SK-N-SH treated with all-trans-retinoic acid at 6 μM for 48 hours (cell line): ENCODE measurements around the gene SRPX2.

Experiments used
- ATAC-seq: fragments of 200-7000 bp; cut with Tn5 transposase; 3 replicates; pipeline ENCODE4 v1.9.1; 2020; ENCODE audit warnings: mild to moderate bottlenecking, moderate library complexity
- ARNTL ChIP-seq: fragments of 450-650 bp; formaldehyde crosslinking; IDR thresholded peaks from 2 replicates; pipeline ENCODE4 v1.5.0; 2020; ENCODE audit warnings: low read depth, mild to moderate bottlenecking, moderate library complexity, borderline replicate concordance
- BACH2 ChIP-seq: fragments of 250-450 bp; sonication (Bioruptor Pico); IDR thresholded peaks from 2 replicates; pipeline ENCODE4 v1.9.0; 2021; ENCODE audit warnings: mild to moderate bottlenecking, borderline replicate concordance
- CREB5 ChIP-seq: fragments of 250-450 bp; sonication (Bioruptor Pico); IDR thresholded peaks from 2 replicates; pipeline ENCODE4 v1.5.1; 2020; ENCODE audit warnings: low read depth, mild to moderate bottlenecking, moderate library complexity
- CSDC2 ChIP-seq: fragments of 250-450 bp; sonication (Bioruptor Pico); IDR thresholded peaks from 2 replicates; pipeline ENCODE4 v1.5.0; 2020; ENCODE audit warnings: mild to moderate bottlenecking, moderate library complexity
- ESRRG ChIP-seq: fragments of 250-450 bp; sonication (Bioruptor Pico); IDR thresholded peaks from 2 replicates; pipeline ENCODE4 v1.6.1; 2021; ENCODE audit warnings: mild to moderate bottlenecking
- GLIS3 ChIP-seq: fragments of 250-450 bp; sonication (Bioruptor Pico); IDR thresholded peaks from 2 replicates; pipeline ENCODE4 v1.5.0; 2020; ENCODE audit warnings: mild to moderate bottlenecking, moderate library complexity
- PPARA ChIP-seq: fragments of 250-450 bp; sonication (Bioruptor Pico); IDR thresholded peaks from 2 replicates; pipeline ENCODE4 v1.5.0; 2020; ENCODE audit warnings: mild to moderate bottlenecking, borderline replicate concordance
- RARB ChIP-seq: fragments of 250-450 bp; sonication (Bioruptor Pico); IDR thresholded peaks from 2 replicates; pipeline ENCODE4 v1.8.0; 2021; ENCODE audit warnings: mild to moderate bottlenecking, moderate library complexity
- SNAI2 ChIP-seq: fragments of 250-450 bp; sonication (Bioruptor Pico); IDR thresholded peaks from 2 replicates; pipeline ENCODE4 v1.5.0; 2020; ENCODE audit warnings: mild to moderate bottlenecking, moderate library complexity
- TCF4 ChIP-seq: fragments of 250-450 bp; sonication (Bioruptor Pico); IDR thresholded peaks from 2 replicates; pipeline ENCODE4 v1.8.0; 2021; ENCODE audit warnings: mild to moderate bottlenecking, moderate library complexity, borderline replicate concordance
- TOX ChIP-seq: fragments of 250-450 bp; sonication (Bioruptor Pico); IDR thresholded peaks from 2 replicates; pipeline ENCODE4 v1.8.0; 2021; ENCODE audit warnings: mild to moderate bottlenecking, moderate library complexity, borderline replicate concordance
- ZC3H10 ChIP-seq: fragments of 250-450 bp; sonication (Bioruptor Pico); IDR thresholded peaks from 2 replicates; pipeline ENCODE4 v1.5.1; 2021; ENCODE audit warnings: mild to moderate bottlenecking, moderate library complexity
- ZFP3 ChIP-seq: fragments of 250-450 bp; sonication (Bioruptor Pico); IDR thresholded peaks from 2 replicates; pipeline ENCODE4 v1.5.0; 2020; ENCODE audit warnings: mild to moderate bottlenecking, moderate library complexity
- ZNF565 ChIP-seq: fragments of 450-650 bp; formaldehyde crosslinking; conservative IDR thresholded peaks from 2 replicates; pipeline ENCODE4 v1.5.0; 2020; ENCODE audit warnings: low read depth, mild to moderate bottlenecking, moderate library complexity
- ZNF70 ChIP-seq: fragments of 450-650 bp; formaldehyde crosslinking; IDR thresholded peaks from 2 replicates; pipeline ENCODE4 v1.5.0; 2020; ENCODE audit warnings: mild to moderate bottlenecking, moderate library complexity
- ZNF8 ChIP-seq: fragments of 450-650 bp; formaldehyde crosslinking; IDR thresholded peaks from 2 replicates; pipeline ENCODE4 v1.5.0; 2020; ENCODE audit warnings: mild to moderate bottlenecking, moderate library complexity
- TF ChIP-seq, protein P1 (sequence below): fragments of 250-450 bp; sonication (Bioruptor Pico); IDR thresholded peaks from 2 replicates; pipeline ENCODE4 v1.5.0; 2020; ENCODE audit warnings: mild to moderate bottlenecking, moderate library complexity
- TF ChIP-seq, protein P2 (sequence below): fragments of 250-450 bp; sonication (Bioruptor Pico); IDR thresholded peaks from 2 replicates; pipeline ENCODE4 v1.5.1; 2021; ENCODE audit warnings: mild to moderate bottlenecking, moderate library complexity
- TF ChIP-seq, protein P3 (sequence below): fragments of 250-450 bp; sonication (Bioruptor Pico); IDR thresholded peaks from 2 replicates; pipeline ENCODE4 v1.8.0; 2021; ENCODE audit warnings: low read depth, mild to moderate bottlenecking, moderate library complexity, borderline replicate concordance
- TF ChIP-seq, protein P4 (sequence below): fragments of 250-450 bp; sonication (Bioruptor Pico); IDR thresholded peaks from 2 replicates; pipeline ENCODE4 v1.8.0; 2020; ENCODE audit warnings: mild to moderate bottlenecking, moderate library complexity, borderline replicate concordance

Gene SRPX2

GRCh38 chrX:100695991-100696390 is 52.0 kb downstream of the SRPX2 start:
- TF ChIP-seq ARNTL (no peak), TOX (CRISPR knock-in tag) (no peak), ZFP3 (CRISPR knock-in tag) (no peak), ZC3H10 (CRISPR knock-in tag) (no peak), TCF4 (CRISPR knock-in tag) (no peak)
- TF ChIP-seq, protein P1, sequence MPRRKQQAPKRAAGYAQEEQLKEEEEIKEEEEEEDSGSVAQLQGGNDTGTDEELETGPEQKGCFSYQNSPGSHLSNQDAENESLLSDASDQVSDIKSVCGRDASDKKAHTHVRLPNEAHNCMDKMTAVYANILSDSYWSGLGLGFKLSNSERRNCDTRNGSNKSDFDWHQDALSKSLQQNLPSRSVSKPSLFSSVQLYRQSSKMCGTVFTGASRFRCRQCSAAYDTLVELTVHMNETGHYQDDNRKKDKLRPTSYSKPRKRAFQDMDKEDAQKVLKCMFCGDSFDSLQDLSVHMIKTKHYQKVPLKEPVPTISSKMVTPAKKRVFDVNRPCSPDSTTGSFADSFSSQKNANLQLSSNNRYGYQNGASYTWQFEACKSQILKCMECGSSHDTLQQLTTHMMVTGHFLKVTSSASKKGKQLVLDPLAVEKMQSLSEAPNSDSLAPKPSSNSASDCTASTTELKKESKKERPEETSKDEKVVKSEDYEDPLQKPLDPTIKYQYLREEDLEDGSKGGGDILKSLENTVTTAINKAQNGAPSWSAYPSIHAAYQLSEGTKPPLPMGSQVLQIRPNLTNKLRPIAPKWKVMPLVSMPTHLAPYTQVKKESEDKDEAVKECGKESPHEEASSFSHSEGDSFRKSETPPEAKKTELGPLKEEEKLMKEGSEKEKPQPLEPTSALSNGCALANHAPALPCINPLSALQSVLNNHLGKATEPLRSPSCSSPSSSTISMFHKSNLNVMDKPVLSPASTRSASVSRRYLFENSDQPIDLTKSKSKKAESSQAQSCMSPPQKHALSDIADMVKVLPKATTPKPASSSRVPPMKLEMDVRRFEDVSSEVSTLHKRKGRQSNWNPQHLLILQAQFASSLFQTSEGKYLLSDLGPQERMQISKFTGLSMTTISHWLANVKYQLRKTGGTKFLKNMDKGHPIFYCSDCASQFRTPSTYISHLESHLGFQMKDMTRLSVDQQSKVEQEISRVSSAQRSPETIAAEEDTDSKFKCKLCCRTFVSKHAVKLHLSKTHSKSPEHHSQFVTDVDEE (CRISPR knock-in tag), result no peak
- TF ChIP-seq, protein P2, sequence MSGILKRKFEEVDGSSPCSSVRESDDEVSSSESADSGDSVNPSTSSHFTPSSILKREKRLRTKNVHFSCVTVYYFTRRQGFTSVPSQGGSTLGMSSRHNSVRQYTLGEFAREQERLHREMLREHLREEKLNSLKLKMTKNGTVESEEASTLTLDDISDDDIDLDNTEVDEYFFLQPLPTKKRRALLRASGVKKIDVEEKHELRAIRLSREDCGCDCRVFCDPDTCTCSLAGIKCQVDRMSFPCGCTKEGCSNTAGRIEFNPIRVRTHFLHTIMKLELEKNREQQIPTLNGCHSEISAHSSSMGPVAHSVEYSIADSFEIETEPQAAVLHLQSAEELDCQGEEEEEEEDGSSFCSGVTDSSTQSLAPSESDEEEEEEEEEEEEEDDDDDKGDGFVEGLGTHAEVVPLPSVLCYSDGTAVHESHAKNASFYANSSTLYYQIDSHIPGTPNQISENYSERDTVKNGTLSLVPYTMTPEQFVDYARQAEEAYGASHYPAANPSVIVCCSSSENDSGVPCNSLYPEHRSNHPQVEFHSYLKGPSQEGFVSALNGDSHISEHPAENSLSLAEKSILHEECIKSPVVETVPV, result no peak
- TF ChIP-seq, all 23 proteins: peak for 0
- ATAC-seq, result no peak

- ATAC-seq, result no peak
- TF ChIP-seq RARB (CRISPR knock-in tag), result no peak
- no peak for TF ChIP-seq BACH2 (CRISPR knock-in tag)
- no peak for TF ChIP-seq SNAI2 (CRISPR knock-in tag)
- no peak for TF ChIP-seq ZNF565
- no peak for TF ChIP-seq CREB5 (CRISPR knock-in tag)
- TF ChIP-seq ZFP3 (CRISPR knock-in tag), result no peak
- TF ChIP-seq, protein P3, sequence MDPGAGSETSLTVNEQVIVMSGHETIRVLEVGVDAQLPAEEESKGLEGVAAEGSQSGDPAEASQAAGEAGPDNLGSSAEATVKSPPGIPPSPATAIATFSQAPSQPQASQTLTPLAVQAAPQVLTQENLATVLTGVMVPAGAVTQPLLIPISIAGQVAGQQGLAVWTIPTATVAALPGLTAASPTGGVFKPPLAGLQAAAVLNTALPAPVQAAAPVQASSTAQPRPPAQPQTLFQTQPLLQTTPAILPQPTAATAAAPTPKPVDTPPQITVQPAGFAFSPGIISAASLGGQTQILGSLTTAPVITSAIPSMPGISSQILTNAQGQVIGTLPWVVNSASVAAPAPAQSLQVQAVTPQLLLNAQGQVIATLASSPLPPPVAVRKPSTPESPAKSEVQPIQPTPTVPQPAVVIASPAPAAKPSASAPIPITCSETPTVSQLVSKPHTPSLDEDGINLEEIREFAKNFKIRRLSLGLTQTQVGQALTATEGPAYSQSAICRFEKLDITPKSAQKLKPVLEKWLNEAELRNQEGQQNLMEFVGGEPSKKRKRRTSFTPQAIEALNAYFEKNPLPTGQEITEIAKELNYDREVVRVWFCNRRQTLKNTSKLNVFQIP (CRISPR knock-in tag), result no peak
- TF ChIP-seq ZNF70, result no peak
- TF ChIP-seq PPARA, result no peak
- TF ChIP-seq, protein P1 (CRISPR knock-in tag), result no peak
- TF ChIP-seq TCF4 (CRISPR knock-in tag), result no peak
- TF ChIP-seq GLIS3 (CRISPR knock-in tag), result no peak
- no peak for TF ChIP-seq TOX (CRISPR knock-in tag)
- no peak for TF ChIP-seq ESRRG (CRISPR knock-in tag)
- TF ChIP-seq, protein P2, result no peak
- no peak for TF ChIP-seq CSDC2
- TF ChIP-seq, protein P4, sequence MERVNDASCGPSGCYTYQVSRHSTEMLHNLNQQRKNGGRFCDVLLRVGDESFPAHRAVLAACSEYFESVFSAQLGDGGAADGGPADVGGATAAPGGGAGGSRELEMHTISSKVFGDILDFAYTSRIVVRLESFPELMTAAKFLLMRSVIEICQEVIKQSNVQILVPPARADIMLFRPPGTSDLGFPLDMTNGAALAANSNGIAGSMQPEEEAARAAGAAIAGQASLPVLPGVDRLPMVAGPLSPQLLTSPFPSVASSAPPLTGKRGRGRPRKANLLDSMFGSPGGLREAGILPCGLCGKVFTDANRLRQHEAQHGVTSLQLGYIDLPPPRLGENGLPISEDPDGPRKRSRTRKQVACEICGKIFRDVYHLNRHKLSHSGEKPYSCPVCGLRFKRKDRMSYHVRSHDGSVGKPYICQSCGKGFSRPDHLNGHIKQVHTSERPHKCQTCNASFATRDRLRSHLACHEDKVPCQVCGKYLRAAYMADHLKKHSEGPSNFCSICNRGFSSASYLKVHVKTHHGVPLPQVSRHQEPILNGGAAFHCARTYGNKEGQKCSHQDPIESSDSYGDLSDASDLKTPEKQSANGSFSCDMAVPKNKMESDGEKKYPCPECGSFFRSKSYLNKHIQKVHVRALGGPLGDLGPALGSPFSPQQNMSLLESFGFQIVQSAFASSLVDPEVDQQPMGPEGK (CRISPR knock-in tag), result no peak
- TF ChIP-seq ZNF8 (CRISPR knock-in tag), result no peak
Observed at GRCh38 chrX:100696699-100697351, 52.8 kb downstream of the SRPX2 start.
